Activated T-cell treated with anti-CD3 and anti-CD28 coated beads for 1 hour (primary cell): ENCODE results near the gene SYNE4.
"Not testable (repeated sequence)": the region's sequence is repeated elsewhere in the genome, so short reads cannot be mapped to it uniquely, and the experiment has no call there.

Experiments used
- DNase-seq: peaks from one replicate; pipeline ENCODE4 v3.0.0-alpha.2; 2020; ENCODE audit warnings: low read depth

SYNE4 gene

GRCh38 chr19:35990771-35991730 lies 17.6 kb downstream of the SYNE4 start:
- DNase-seq, result no peak

- no peak for DNase-seq
Measured at GRCh38 chr19:35990156-35990555, 18.5 kb downstream of the SYNE4 start.

GRCh38 chr19:35988824-35989223 lies 19.8 kb downstream of the SYNE4 start:
- DNase-seq, result no peak

- DNase-seq, result no peak
Measured at GRCh38 chr19:35987571-35987896, 21.1 kb downstream of the SYNE4 start.

DNA sequence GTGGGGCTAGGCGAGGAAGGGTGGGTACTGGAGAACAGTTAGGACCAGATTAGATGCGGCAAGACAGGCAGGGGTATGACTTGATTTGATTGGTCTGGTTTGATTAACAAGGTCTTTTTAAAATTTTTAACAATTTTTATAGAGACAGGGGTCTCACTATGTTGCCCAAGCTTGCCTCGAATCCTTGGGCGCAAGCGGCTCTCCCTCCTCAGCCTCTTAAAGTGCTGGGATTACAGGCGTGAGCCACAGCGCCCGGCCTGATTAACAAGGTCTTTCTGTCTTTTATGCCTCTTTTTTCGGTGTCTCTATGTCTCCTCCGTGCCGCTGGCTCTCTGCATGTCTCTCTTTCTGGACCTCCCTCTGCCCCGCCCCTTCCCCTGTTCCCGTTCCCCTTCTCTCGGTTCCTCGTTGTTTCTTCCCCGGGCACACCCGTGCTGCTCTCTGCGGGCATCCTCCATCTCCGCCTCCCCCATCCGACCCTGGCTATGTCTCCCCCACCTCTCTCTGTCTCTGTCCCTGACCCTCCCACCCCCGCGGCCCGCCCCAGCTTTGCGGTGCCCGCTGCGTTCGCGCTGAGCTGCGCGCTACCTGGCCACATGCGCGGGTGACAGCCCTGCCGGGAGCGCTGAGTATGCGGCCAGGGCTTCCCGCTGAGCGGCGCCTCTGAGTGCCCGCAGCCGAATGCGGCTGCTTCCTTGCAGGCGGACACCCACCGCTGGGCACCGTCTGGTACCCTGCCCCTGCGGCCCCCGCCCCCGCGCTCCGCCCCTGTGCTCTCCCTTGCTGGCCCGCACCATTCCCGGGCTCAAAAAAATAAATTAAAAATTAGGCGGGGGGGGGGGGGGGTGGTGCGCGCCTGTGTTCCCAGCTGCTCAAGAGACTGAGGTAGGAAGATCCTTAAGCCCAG lies 21.7 kb downstream of the SYNE4 start:
- DNase-seq, result no peak

DNA sequence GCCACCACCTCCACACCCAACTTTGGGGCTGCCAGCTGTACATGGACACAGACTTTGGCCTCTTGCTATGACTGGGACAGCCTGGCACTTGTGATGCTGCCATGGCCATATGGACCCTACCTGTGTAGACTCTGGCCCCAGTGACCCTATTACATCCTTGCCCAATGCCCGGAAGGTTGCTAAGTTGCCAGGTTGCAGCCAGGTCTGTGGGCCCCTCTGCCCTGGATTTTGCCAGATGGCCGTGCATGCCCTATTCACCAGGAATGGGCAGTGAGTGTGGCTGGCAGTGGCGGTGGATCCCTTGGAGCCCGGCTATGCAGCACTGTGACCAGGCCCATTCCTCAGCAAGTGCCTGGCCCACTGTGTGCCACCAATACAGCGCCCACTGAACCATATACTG lies 22.5 kb downstream of the SYNE4 start:
- DNase-seq, result no peak

- DNase-seq, result no peak
Measured at GRCh38 chr19:35983177-35983576, 25.4 kb downstream of the SYNE4 start.

DNA sequence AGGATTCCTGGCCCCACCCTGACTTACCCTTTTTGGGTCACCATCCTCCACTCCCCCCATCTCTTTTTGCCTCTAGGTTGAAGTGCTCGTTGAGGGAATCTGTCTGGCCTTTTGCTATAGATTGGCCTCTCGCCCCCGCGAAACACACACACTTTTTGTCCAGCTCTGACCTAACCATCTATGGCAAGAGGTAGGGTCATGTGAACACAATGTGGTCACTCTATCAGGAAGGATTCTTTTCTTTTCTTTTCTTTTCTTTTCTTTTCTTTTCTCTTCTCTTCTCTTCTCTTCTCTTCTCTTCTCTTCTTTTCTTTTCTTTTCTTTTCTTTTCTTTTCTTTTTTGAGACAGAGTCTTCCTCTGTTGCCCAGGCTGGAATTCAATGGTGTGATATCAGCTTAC lies 27.6 kb downstream of the SYNE4 start:
- DNase-seq, result not testable (repeated sequence)

- no peak for DNase-seq
Measured at GRCh38 chr19:35978832-35979365, 29.7 kb downstream of the SYNE4 start.

DNA sequence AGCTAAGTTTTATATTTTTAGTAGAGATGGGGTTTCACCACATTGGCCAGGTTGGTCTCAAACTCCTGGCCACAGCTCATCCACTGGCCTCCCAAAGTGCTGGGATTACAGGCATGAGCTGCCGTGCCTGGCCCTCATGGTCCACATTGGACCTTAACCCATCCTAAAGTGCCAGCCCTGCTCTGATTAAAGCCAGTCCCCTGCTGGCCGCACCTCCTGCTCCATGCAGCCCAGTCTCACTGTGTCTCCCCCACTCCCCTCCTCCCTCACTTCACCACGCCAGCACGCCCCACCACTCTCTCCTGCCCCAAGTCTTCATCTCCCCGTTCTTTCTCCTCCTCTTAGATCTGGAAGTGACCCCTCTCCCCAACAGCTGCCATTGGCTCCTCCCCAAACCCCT lies 30.3 kb downstream of the SYNE4 start:
- no peak for DNase-seq

GRCh38 chr19:35977446-35978222 lies 31.0 kb downstream of the SYNE4 start:
- no peak for DNase-seq

DNA sequence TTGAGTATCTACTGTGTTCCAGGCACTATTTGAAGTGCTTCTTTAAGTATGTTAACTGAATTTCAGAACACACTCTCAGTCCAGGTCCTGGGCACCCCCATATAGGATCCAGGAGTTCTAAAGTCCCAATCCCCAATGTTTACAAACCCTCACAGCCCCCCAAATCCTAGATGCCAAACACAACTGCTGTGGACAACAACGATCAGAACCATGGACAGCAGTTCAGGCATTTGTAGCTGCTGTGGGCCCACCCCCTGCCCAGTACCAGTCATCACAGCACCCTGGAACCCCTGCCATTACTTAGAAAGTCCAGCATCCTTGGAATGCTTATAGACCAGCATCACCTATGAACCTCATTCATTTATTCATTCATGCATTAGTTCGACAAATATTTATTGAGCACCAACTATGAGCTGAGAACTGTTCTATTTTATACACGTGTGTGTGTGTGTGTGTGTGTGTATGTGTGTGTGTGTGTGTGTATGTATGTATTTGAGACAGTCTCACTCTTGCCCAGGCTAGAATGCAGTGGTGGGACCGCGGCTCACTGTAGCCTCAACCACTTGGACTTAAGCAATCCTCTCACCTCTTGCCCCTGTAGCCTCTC lies 32.9 kb downstream of the SYNE4 start:
- no peak for DNase-seq

DNA sequence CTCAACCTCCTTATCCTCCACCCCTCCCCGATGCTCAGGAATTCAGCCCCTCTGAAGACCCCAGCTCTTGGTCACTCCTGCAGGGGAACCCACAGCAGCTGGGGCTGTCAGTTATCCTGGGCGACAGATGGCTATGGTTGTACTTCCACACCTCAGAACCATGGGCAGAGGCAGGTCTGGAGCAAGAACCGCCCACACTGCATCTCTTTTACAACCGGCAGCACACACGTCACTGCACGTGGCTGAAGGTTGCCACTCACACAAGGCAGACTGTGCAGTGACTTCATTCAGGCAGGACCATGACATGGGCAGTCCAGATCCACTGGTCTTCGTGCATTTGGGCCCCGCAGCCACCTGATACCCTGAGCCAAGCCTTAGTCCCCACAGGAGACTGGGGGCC lies 35.1 kb downstream of the SYNE4 start:
- no peak for DNase-seq

DNA sequence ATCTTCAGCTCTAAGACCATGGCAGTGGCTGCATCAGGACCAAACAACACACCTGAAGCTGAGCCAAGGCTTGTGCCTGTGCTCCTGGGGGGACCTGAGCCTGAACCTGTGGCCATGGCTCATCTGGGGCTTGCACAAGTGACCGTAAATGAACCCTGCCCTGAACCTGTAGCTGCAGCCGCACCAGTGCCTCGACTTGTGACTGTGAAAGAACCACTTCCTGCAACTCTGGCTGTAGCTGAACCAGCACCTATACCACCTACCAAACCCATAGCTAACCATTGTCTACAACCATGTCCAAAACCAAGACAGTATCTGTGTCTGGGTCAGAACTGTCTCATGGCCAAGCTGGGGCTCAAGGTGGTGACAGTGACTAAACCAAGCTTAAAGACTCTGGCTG lies 41.8 kb downstream of the SYNE4 start:
- DNase-seq, result no peak

- DNase-seq, result peak; percentile 23
Measured at GRCh38 chr19:35963514-35963913, 45.1 kb downstream of the SYNE4 start.

GRCh38 chr19:35960432-35960972 lies 48.1 kb downstream of the SYNE4 start:
- no peak for DNase-seq

- no peak for DNase-seq
Measured at GRCh38 chr19:35959968-35960320, 48.7 kb downstream of the SYNE4 start.

DNA sequence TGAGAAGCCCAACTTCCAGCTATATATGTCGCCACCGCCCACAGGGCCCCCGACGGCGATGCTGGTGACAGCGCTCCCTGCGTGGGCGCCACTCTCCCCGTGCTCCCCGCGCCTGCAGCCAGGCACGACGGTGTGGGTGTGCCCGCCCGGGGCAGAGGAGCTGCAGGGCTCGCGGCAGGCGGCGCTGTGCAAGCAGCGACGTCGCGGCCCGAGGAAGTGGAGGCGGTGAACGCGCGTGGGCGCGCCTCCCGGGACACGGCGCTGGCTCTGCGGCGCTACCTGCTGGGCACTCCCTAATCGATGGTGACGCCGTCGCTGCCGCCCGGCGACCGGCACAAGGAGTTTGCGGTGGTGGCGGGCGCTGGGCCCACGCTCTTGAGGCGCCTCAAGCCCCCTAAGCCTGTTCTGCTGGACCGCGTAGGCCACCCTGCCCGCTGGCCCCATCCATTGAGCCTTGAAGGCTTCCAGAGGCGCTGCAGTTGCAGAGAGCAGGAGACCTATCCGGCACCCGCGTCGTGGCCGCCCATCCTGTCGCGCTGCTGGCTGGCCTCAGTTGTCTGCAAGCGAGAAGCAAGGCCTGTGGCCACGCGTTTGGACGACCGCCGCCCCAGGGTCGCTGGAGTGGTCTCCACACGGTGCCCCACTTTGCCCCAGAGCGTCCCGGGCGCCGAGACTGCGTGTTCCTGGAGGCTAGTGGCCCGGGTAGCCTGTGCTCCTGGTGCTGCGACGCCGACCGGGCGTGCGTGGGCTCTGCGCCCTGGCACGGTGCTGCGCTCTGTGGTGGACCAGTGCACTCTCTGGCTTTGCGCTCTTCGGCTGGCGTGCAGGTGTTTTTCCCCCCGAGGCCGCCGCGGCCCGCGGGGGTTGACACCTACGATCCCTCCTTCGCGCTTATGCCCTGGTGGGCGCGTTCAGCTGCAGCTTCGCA lies 49.3 kb downstream of the SYNE4 start:
- DNase-seq, result peak; percentile 73

GRCh38 chr19:35958660-35959039 lies 50.0 kb downstream of the SYNE4 start:
- no peak for DNase-seq

- DNase-seq, result not testable (repeated sequence)
Measured at GRCh38 chr19:35957411-35957810, 51.2 kb downstream of the SYNE4 start.
